IMR-90 (cell line): ENCODE results near the gene METTL24. TPM values are rescaled to one million over a fixed set of nuclear protein-coding genes. Genes with fewer than 3 reads are reported as not detected.

Source experiments
- ATAC-seq: fragments of 200-7000 bp; cut with Tn5 transposase; 2 replicates; pipeline ENCODE4 v1.9.1; 2020; ENCODE audit warnings: low read depth, mild to moderate bottlenecking, moderate library complexity
- BruUV-seq: library from RNA; stranded (reverse); fragments of 400-500 nt; replicated peaks from 2 replicates; lab custom pipeline; 2021; lab: Mats Ljungman, UMichigan
- CTCF ChIA-PET: fragments of 300-600 bp; formaldehyde crosslinking; extraction: SDS; loops from one replicate; lab custom pipeline; 2021; ENCODE audit warnings: antibody characterized with exemption; lab: Yijun Ruan, JAX
- POLR2A ChIA-PET: fragments of 300-600 bp; sonication (Branson Sonifier 250); formaldehyde crosslinking; loops from one replicate; lab custom pipeline; 2022; ENCODE audit warnings: antibody characterized with exemption; ENCODE audit not compliant: unreplicated experiment; lab: Charles Lee
- DNase-seq: peaks from one replicate; pipeline ENCODE4 v3.0.0; 2013
- H2AFZ ChIP-seq: replicated peaks from 2 replicates; pipeline ENCODE3; 2013; ENCODE audit warnings: low read length, mild to moderate bottlenecking; ENCODE audit not compliant: poor library complexity
- H2AK5ac ChIP-seq: 2 replicates; pipeline ENCODE4 v1.6.1; 2013; ENCODE audit warnings: low read depth, low read length, inconsistent platforms
- H2AK9ac ChIP-seq: replicated peaks from 2 replicates; pipeline ENCODE3; 2013; ENCODE audit warnings: mild to moderate bottlenecking, low read depth, low read length, moderate library complexity; ENCODE audit not compliant: poor library complexity
- H2BK120ac ChIP-seq: 2 replicates; pipeline ENCODE4 v1.6.1; 2013; ENCODE audit warnings: low read depth, low read length, inconsistent platforms
- H2BK15ac ChIP-seq: 3 replicates; pipeline ENCODE4 v1.6.1; 2013; ENCODE audit warnings: low read depth, low read length, inconsistent platforms
- H2BK20ac ChIP-seq: 2 replicates; pipeline ENCODE4 v1.6.1; 2013; ENCODE audit warnings: low read depth, mild to moderate bottlenecking, inconsistent platforms, low read length, moderate library complexity
- H2BK5ac ChIP-seq: 2 replicates; pipeline ENCODE4 v1.6.1; 2013; ENCODE audit warnings: mild to moderate bottlenecking, low read depth, low read length, inconsistent platforms; ENCODE audit not compliant: poor library complexity, severe bottlenecking
- H3K14ac ChIP-seq: replicated peaks from 2 replicates; pipeline ENCODE4 v1.6.1; 2013; ENCODE audit warnings: low read depth, low read length, inconsistent platforms
- H3K18ac ChIP-seq: 2 replicates; pipeline ENCODE4 v1.6.1; 2013; ENCODE audit warnings: low read depth, low read length, control low read depth
- H3K23ac ChIP-seq: 2 replicates; pipeline ENCODE4 v1.6.1; 2013; ENCODE audit warnings: low read depth, low read length, inconsistent platforms
- H3K27ac ChIP-seq: 2 replicates; pipeline ENCODE4 v1.5.1; 2013; ENCODE audit warnings: mild to moderate bottlenecking, control low read depth, low read length; ENCODE audit not compliant: insufficient read depth
- H3K27me3 ChIP-seq: 2 replicates; pipeline ENCODE4 v1.6.1; 2013; ENCODE audit warnings: low read length; ENCODE audit not compliant: control insufficient read depth, insufficient read depth
- H3K36me3 ChIP-seq: 2 replicates; pipeline ENCODE4 v1.6.1; 2013; ENCODE audit warnings: low read length, mixed read lengths; ENCODE audit not compliant: control insufficient read depth, insufficient read depth
- H3K4ac ChIP-seq: 2 replicates; pipeline ENCODE4 v1.6.1; 2013; ENCODE audit warnings: low read depth, low read length, inconsistent platforms
- H3K4me1 ChIP-seq: 2 replicates; pipeline ENCODE4 v1.6.1; 2013; ENCODE audit warnings: low read length, mixed read lengths; ENCODE audit not compliant: control insufficient read depth, insufficient read depth
- H3K4me2 ChIP-seq: 2 replicates; pipeline ENCODE4 v1.6.1; 2013; ENCODE audit warnings: low read depth, mild to moderate bottlenecking, control low read depth, low read length, moderate library complexity
- H3K4me3 ChIP-seq: 2 replicates; pipeline ENCODE4 v1.5.1; 2013; ENCODE audit warnings: low read depth, mild to moderate bottlenecking, control low read depth, low read length, moderate library complexity; ENCODE audit not compliant: insufficient read depth
- H3K56ac ChIP-seq: 2 replicates; pipeline ENCODE4 v1.6.1; 2013; ENCODE audit warnings: low read length, inconsistent platforms; ENCODE audit not compliant: insufficient read depth; ENCODE audit errors: extremely low read depth
- H3K79me1 ChIP-seq, 2 experiments: 2 replicates each; pipeline ENCODE4 v1.6.1; 2013; ENCODE audit warnings: low read length in 2 of 2, inconsistent platforms in 1 of 2, low read depth in 1 of 2
- H3K9ac ChIP-seq: 2 replicates; pipeline ENCODE4 v1.6.1; 2013; ENCODE audit warnings: low read depth, low read length, control low read depth
- H3K9me1 ChIP-seq: 2 replicates; pipeline ENCODE4 v1.6.1; 2013; ENCODE audit warnings: low read length, inconsistent platforms; ENCODE audit not compliant: insufficient read depth
- H3K9me3 ChIP-seq: 2 replicates; pipeline ENCODE4 v1.6.1; 2013; ENCODE audit warnings: low read length; ENCODE audit not compliant: control insufficient read depth, insufficient read depth
- H4K20me1 ChIP-seq: 2 replicates; pipeline ENCODE4 v1.6.1; 2013; ENCODE audit warnings: low read length, inconsistent platforms; ENCODE audit not compliant: insufficient read depth
- H4K5ac ChIP-seq: 2 replicates; pipeline ENCODE4 v1.6.1; 2013; ENCODE audit warnings: mild to moderate bottlenecking, low read depth, low read length, control low read depth
- H4K8ac ChIP-seq, 2 experiments: 2 replicates each; pipeline ENCODE4 v1.6.1; 2013; ENCODE audit warnings: low read depth in 2 of 2, low read length in 2 of 2, control low read depth in 1 of 2, inconsistent platforms in 1 of 2
- H4K91ac ChIP-seq: 2 replicates; pipeline ENCODE4 v1.6.1; 2013; ENCODE audit warnings: low read depth, low read length, inconsistent platforms; ENCODE audit not compliant: insufficient read depth
- CTCF ChIP-seq: conservative IDR thresholded peaks from 2 replicates; pipeline ENCODE4 v1.5.1; 2012; ENCODE audit warnings: mild to moderate bottlenecking, low read depth, low read length, improper control_type of control experiment
- RAD21 ChIP-seq: IDR thresholded peaks from 2 replicates; pipeline ENCODE4 v1.6.1; 2012; ENCODE audit warnings: low read length, improper control_type of control experiment
- WGBS, 2 experiments: methylation state at CpG; one replicate each; pipeline versions ENCODE4 v1.1.5 to v1.1.7; 2013; ENCODE audit warnings: missing lambda C conversion rate in 2 of 2; ENCODE audit not compliant: insufficient read length in 1 of 2; ENCODE audit errors: extremely low coverage in 2 of 2; 5-methylcytosine and 5-hydroxymethylcytosine counted together
- dilution Hi-C: fragments of 300-500 bp; cut with HindIII; formaldehyde crosslinking; loops from one replicate; pipeline ENCODE4 v1.14.3; 2018; ENCODE audit warnings: low sequenced_read_pairs; ENCODE audit not compliant: unreplicated experiment
- in situ Hi-C: fragments of 300-500 bp; cut with MboI; formaldehyde crosslinking; loops from 3 replicates; pipeline ENCODE4 v1.14.3; 2019; ENCODE audit warnings: low sequenced_read_pairs, inconsistent platforms, mixed read lengths
- intact Hi-C: fragments of 100-400 bp; cut with micrococcal nuclease; formaldehyde crosslinking; loops from 2 replicates; pipeline ENCODE4 v1.10.0; 2022
- polyA plus RNA-seq, 3 experiments: library from polyadenylated mRNA; depleted of rRNA; stranded (reverse); fragments of >200 nt; gene quantifications; 2 replicates each; pipeline ENCODE4 v1.2.3, GENCODE V29; 2012; ENCODE audit warnings: low replicate concordance in 1 of 3
- total RNA-seq: library from RNA; depleted of rRNA; stranded (reverse); fragments of >200 nt; gene quantifications from 2 replicates; pipeline ENCODE4 v1.2.3, GENCODE V29; 2012

METTL24 gene
- total and polyA plus RNA-seq, 2 of the 4 experiments (the other 2 are of a cell fraction), result not detected

GRCh38 chr6:110367825-110368224 lies 9.7 kb upstream of the METTL24 start:
- intact Hi-C loops, result no loop called here
- Histone ChIP-seq H3K36me3 (no peaks in the 10 kb centered on the region), H3K23ac (no peak overlapping the region), H3K4me2 (no peak overlapping the region), H3K9ac (no peak overlapping the region), H3K56ac (no peak overlapping the region), H3K18ac (no peak overlapping the region), H3K9me3 (no peaks in the 10 kb centered on the region), H2BK120ac (no peak overlapping the region), H2AK9ac (no peak overlapping the region), H4K20me1 (no peaks in the 10 kb centered on the region), H3K27me3 (peaks cover 41% of the 10 kb centered on the region), H4K91ac (no peak overlapping the region), H3K4ac (no peak overlapping the region), H3K14ac (no peak overlapping the region), H3K27ac (no peak overlapping the region), H3K9me1 (no peaks in the 10 kb centered on the region), H2AFZ (no peak overlapping the region), H4K5ac (no peak overlapping the region), H3K4me1 (no peaks in the 10 kb centered on the region), H2BK15ac (no peak overlapping the region), H2BK20ac (no peak overlapping the region), H2BK5ac (no peak overlapping the region), H3K4me3 (no peak overlapping the region), H4K8ac (no peak overlapping the region), H3K79me1 (no peaks in the 10 kb centered on the region), H2AK5ac (no peak overlapping the region)
- no TSS peak for BruUV-seq
- ChIA-PET POLR2A (no interaction called here), CTCF (no interaction called here)
- no peak for TF ChIP-seq RAD21
- no peak for TF ChIP-seq CTCF
- in situ Hi-C loops, result no loop called here
- ATAC-seq (no peak), DNase-seq (no peak)
- dilution Hi-C loops, result no loop called here
- WGBS, 2 experiments, result no CpG with 5 or more reads among the region's 1 CpG
